CD4-positive, alpha-beta T cell treated with Interleukin-17A for 1 hour (primary cell): Measurements from ENCODE around the gene PATJ.
A peak's percentile ranks its signal among the peaks of the same experiment; 100 is the strongest.
"Not testable (repeated sequence)": the region's sequence is repeated elsewhere in the genome, so short reads cannot be mapped to it uniquely, and the experiment has no call there.

Experiments
- DNase-seq: peaks from one replicate; pipeline ENCODE4 v3.0.0-alpha.2; 2020

Gene PATJ

GRCh38 chr1:61743716-61744580 is 1.7 kb downstream of the PATJ start:
- no peak for DNase-seq

- DNase-seq: no peak
These were observed 4.5 kb downstream of the PATJ start for GRCh38 chr1:61746813-61747212.

GRCh38 chr1:61748566-61748965 is 6.3 kb downstream of the PATJ start:
- DNase-seq: no peak

GRCh38 chr1:61749574-61749973 is 7.3 kb downstream of the PATJ start:
- DNase-seq: no peak

GRCh38 chr1:61752921-61753389 is 10.7 kb downstream of the PATJ start:
- DNase-seq: no peak

- DNase-seq: no peak
These were observed 11.8 kb downstream of the PATJ start for GRCh38 chr1:61753998-61754508.

GRCh38 chr1:61754545-61754944 is 12.3 kb downstream of the PATJ start:
- no peak for DNase-seq

GRCh38 chr1:61756773-61757172 is 14.5 kb downstream of the PATJ start:
- no peak for DNase-seq

- DNase-seq: no peak
These were observed 15.7 kb downstream of the PATJ start for GRCh38 chr1:61757950-61758349.

- DNase-seq: no peak
These were observed 27.9 kb downstream of the PATJ start for GRCh38 chr1:61770131-61770530.

GRCh38 chr1:61776091-61776490 is 33.8 kb downstream of the PATJ start:
- no peak for DNase-seq

- DNase-seq: no peak
These were observed 37.0 kb downstream of the PATJ start for GRCh38 chr1:61779231-61779630.

GRCh38 chr1:61781151-61781550 is 38.9 kb downstream of the PATJ start:
- DNase-seq: no peak

- DNase-seq: peak; percentile 84
These were observed 40.5 kb downstream of the PATJ start for GRCh38 chr1:61782771-61783170.

GRCh38 chr1:61784726-61785125 is 42.4 kb downstream of the PATJ start:
- DNase-seq: no peak

GRCh38 chr1:61790837-61791236 is 48.6 kb downstream of the PATJ start:
- no peak for DNase-seq

- DNase-seq: no peak
These were observed 54.9 kb downstream of the PATJ start for GRCh38 chr1:61797045-61797755.

- DNase-seq: not testable (repeated sequence)
These were observed 58.8 kb downstream of the PATJ start for GRCh38 chr1:61801047-61801446.

GRCh38 chr1:61807606-61808140 is 65.4 kb downstream of the PATJ start:
- no peak for DNase-seq

GRCh38 chr1:61808321-61808720 is 66.0 kb downstream of the PATJ start:
- no peak for DNase-seq

- no peak for DNase-seq
These were observed 66.7 kb downstream of the PATJ start for GRCh38 chr1:61808968-61809367.

- DNase-seq: no peak
These were observed 70.6 kb downstream of the PATJ start for GRCh38 chr1:61812916-61813315.

- no peak for DNase-seq
These were observed 73.9 kb downstream of the PATJ start for GRCh38 chr1:61816191-61816590.

GRCh38 chr1:61818992-61819391 is 76.7 kb downstream of the PATJ start:
- no peak for DNase-seq
